A549 (cell line): ENCODE measurements around the gene ABCC1. TPM values are rescaled to one million over a fixed set of nuclear protein-coding genes. Genes with fewer than 3 reads are reported as not detected.

Experiments used
- ATAC-seq, 2 experiments: fragments of 200-7000 bp in 1 of 2; fragments of >200 bp in 1 of 2; cut with Nextera tagmentation in 1 of 2; cut with Tn5 transposase in 1 of 2; 3 replicates each; pipeline versions ENCODE4 v1.8.0 to v1.9.1; 2018 to 2020; ENCODE audit warnings: mild to moderate bottlenecking in 1 of 2, moderate library complexity in 1 of 2
- CTCF ChIA-PET: fragments of 300-600 bp; sonication (Branson Sonifier 250); formaldehyde crosslinking; extraction: SDS; loops from one replicate; lab custom pipeline; 2021; ENCODE audit warnings: antibody characterized with exemption, inconsistent platforms; lab: Yijun Ruan, JAX
- POLR2A ChIA-PET: fragments of 350-600 bp; formaldehyde crosslinking; extraction: SDS; loops from one replicate; lab custom pipeline; 2021; ENCODE audit warnings: antibody characterized with exemption, inconsistent platforms; lab: Yijun Ruan, JAX
- DNase-seq, 2 experiments: peaks; one replicate each; pipeline versions ENCODE4 v3.0.0 to v3.0.0-alpha.2; 2011 to 2016; ENCODE audit warnings: low read depth in 1 of 2, low spot score in 1 of 2
- FAIRE-seq: peaks from 2 replicates; lab custom pipeline; 2011; peaks lifted over from hg19 to GRCh38; lab: Jason Lieb, UNC
- H3K27ac ChIP-seq, 2 experiments: fragments of >200 bp; sonication (Bioruptor Twin); formaldehyde crosslinking; 3 replicates each; pipeline ENCODE4 v1.5.1; 2016 to 2017
- H3K4me1 ChIP-seq: fragments of >200 bp; sonication (Bioruptor Twin); formaldehyde crosslinking; 3 replicates; pipeline ENCODE4 v1.6.1; 2016
- H3K4me2 ChIP-seq: fragments of >200 bp; sonication (Bioruptor Twin); formaldehyde crosslinking; 3 replicates; pipeline ENCODE4 v1.6.1; 2016
- H3K4me3 ChIP-seq: fragments of >200 bp; sonication (Bioruptor Twin); formaldehyde crosslinking; 3 replicates; pipeline ENCODE4 v1.5.1; 2016
- H3K9me3 ChIP-seq: fragments of >200 bp; sonication (Bioruptor Twin); formaldehyde crosslinking; 3 replicates; pipeline ENCODE4 v1.6.1; 2016
- ATOH8 ChIP-seq: fragments of 250-450 bp; sonication (Bioruptor Pico); IDR thresholded peaks from 2 replicates; pipeline ENCODE4 v1.5.0; 2020; ENCODE audit warnings: low read depth, mild to moderate bottlenecking, moderate library complexity
- BCL3 ChIP-seq: fragments of >200 bp; sonication (Bioruptor Twin); formaldehyde crosslinking; IDR thresholded peaks from 3 replicates; pipeline ENCODE4 v1.6.1; 2016
- CHD2 ChIP-seq: fragments of 150-350 bp; IDR thresholded peaks from 2 replicates; pipeline ENCODE4 v1.6.1; 2014; ENCODE audit warnings: low read length; ENCODE audit not compliant: partially characterized antibody
- CHD4 ChIP-seq: fragments of 200-600 bp; sonication (generic); IDR thresholded peaks from 2 replicates; pipeline ENCODE4 v1.6.1; 2016; ENCODE audit warnings: antibody characterized with exemption, mild to moderate bottlenecking, borderline replicate concordance
- ELK1 ChIP-seq: fragments of 150-350 bp; IDR thresholded peaks from 2 replicates; pipeline ENCODE4 v1.6.1; 2014; ENCODE audit warnings: low read depth, mild to moderate bottlenecking, low read length
- EP300 ChIP-seq, 2 experiments: fragments of >200 bp; sonication (Bioruptor Twin); formaldehyde crosslinking; IDR thresholded peaks; 2 replicates in 1 of 2; 3 replicates in 1 of 2; pipeline ENCODE4 v1.6.1; 2016 to 2017
- ESRRA ChIP-seq: fragments of 150-350 bp; IDR thresholded peaks from 2 replicates; pipeline ENCODE4 v1.6.1; 2014; ENCODE audit warnings: mild to moderate bottlenecking, low read length, borderline replicate concordance
- HDAC2 ChIP-seq: fragments of 200-600 bp; sonication (generic); IDR thresholded peaks from 2 replicates; pipeline ENCODE4 v1.6.1; 2016
- HEYL ChIP-seq: fragments of 250-450 bp; sonication (Bioruptor Pico); IDR thresholded peaks from 2 replicates; pipeline ENCODE4 v1.8.0; 2021; ENCODE audit warnings: mild to moderate bottlenecking, moderate library complexity
- HOXB5 ChIP-seq: fragments of 250-450 bp; sonication (Bioruptor Pico); IDR thresholded peaks from 2 replicates; pipeline ENCODE4 v1.5.0; 2020; ENCODE audit warnings: mild to moderate bottlenecking, moderate library complexity
- MAFK ChIP-seq: fragments of 450-650 bp; IDR thresholded peaks from 2 replicates; pipeline ENCODE4 v1.6.1; 2014; ENCODE audit not compliant: partially characterized antibody
- MAZ ChIP-seq: fragments of 150-350 bp; IDR thresholded peaks from 2 replicates; pipeline ENCODE4 v1.6.1; 2014; ENCODE audit warnings: antibody characterized with exemption, low read depth, low read length, borderline replicate concordance
- MYC ChIP-seq: IDR thresholded peaks from 2 replicates; pipeline ENCODE4 v1.6.1; 2012; ENCODE audit warnings: mild to moderate bottlenecking, inconsistent platforms, low read length, improper control_type of control experiment, borderline replicate concordance
- NFE2L2 ChIP-seq: fragments of 150-350 bp; conservative IDR thresholded peaks from 2 replicates; pipeline ENCODE4 v1.6.1; 2014; ENCODE audit warnings: low read length
- NPAS2 ChIP-seq: fragments of 250-450 bp; sonication (Bioruptor Pico); IDR thresholded peaks from 2 replicates; pipeline ENCODE4 v1.8.0; 2022; ENCODE audit warnings: mild to moderate bottlenecking, moderate library complexity, borderline replicate concordance
- NR3C1 ChIP-seq: fragments of >200 bp; sonication (Bioruptor Twin); formaldehyde crosslinking; IDR thresholded peaks from 3 replicates; pipeline ENCODE4 v1.6.1; 2017
- PBX3 ChIP-seq: IDR thresholded peaks from 2 replicates; pipeline ENCODE4 v1.6.1; 2012
- PHF8 ChIP-seq: fragments of 200-600 bp; sonication (generic); IDR thresholded peaks from 2 replicates; pipeline ENCODE4 v1.6.1; 2016; ENCODE audit warnings: low read depth, mild to moderate bottlenecking, antibody characterized with exemption, moderate library complexity, borderline replicate concordance
- POLR2A ChIP-seq: IDR thresholded peaks from 2 replicates; pipeline ENCODE4 v1.6.1; 2012; ENCODE audit warnings: mild to moderate bottlenecking, low read length
- REST ChIP-seq: fragments of 200-600 bp; sonication (generic); IDR thresholded peaks from 2 replicates; pipeline ENCODE4 v1.6.1; 2016; ENCODE audit warnings: antibody characterized with exemption, mild to moderate bottlenecking, moderate library complexity
- RNF2 ChIP-seq: fragments of 200-600 bp; sonication (generic); IDR thresholded peaks from 2 replicates; pipeline ENCODE4 v1.6.1; 2016; ENCODE audit warnings: low read depth, mild to moderate bottlenecking, antibody characterized with exemption, moderate library complexity, borderline replicate concordance
- SMC3 ChIP-seq: fragments of >200 bp; sonication (Bioruptor Twin); formaldehyde crosslinking; IDR thresholded peaks from 3 replicates; pipeline ENCODE4 v1.6.1; 2018; ENCODE audit warnings: inconsistent platforms
- SREBF2 ChIP-seq: fragments of 450-650 bp; IDR thresholded peaks from 2 replicates; pipeline ENCODE4 v1.6.1; 2014; ENCODE audit warnings: mild to moderate bottlenecking, moderate library complexity
- ZC3H11A ChIP-seq: fragments of 450-650 bp; IDR thresholded peaks from 2 replicates; pipeline ENCODE4 v1.6.1; 2014; ENCODE audit warnings: antibody characterized with exemption, mild to moderate bottlenecking
- ZNF302 ChIP-seq: fragments of 250-450 bp; sonication (Bioruptor Pico); IDR thresholded peaks from 2 replicates; pipeline ENCODE4 v1.9.0; 2021; ENCODE audit warnings: inconsistent platforms, mild to moderate bottlenecking, moderate library complexity
- WGBS: methylation state at CpG from one replicate; pipeline ENCODE4 v1.1.6; 2017; ENCODE audit errors: missing lambda C conversion rate; 5-methylcytosine and 5-hydroxymethylcytosine counted together
- polyA plus RNA-seq, 4 experiments: library from polyadenylated mRNA; depleted of rRNA in 3 of 4; stranded (reverse); fragments of >200 nt; fragmentation: RNase III in 1 of 4; extraction: RNeasy Plus Mini Kit Qiagen cat#74134 plus additional on column Dnase treatment in 1 of 4; gene quantifications; 2 replicates in 3 of 4; 3 replicates in 1 of 4; pipeline ENCODE4 v1.2.3, GENCODE V29; 2011 to 2017

Gene ABCC1
- polyA plus RNA-seq, 2 of the 4 experiments (the other 2 are of a cell fraction): 56.5 to 93.8 TPM

GRCh38 chr16:16057102-16057501, 107.7 kb downstream of the ABCC1 start:
- Histone ChIP-seq H3K9me3 (no peaks in the 10 kb centered on the region), H3K27ac (no peak overlapping the region), H3K4me3 (no peak overlapping the region), H3K4me1 (no peaks in the 10 kb centered on the region), H3K4me2 (no peak overlapping the region)
- DNase-seq: no peak
- no peak for FAIRE-seq
- no peak for ATAC-seq
- ChIA-PET CTCF (interaction anchor here (0.7 to 1.3 kb wide), 3 partner anchors 9 to 22 kb away, joined by 3 read pairs; no protein-coding TSS in a partner anchor), POLR2A (interaction anchor here (0.7 kb wide), 1 partner anchor 189 kb away, joined by 3 read pairs; no protein-coding TSS in a partner anchor)
- WGBS: 94% methylated on average over 6 of the region's 6 CpGs
- TF ChIP-seq POLR2A (no peak), EP300 (IDR thresholded peaks at IDR 0.05) (no peak), SMC3 (no peak), RNF2 (no peak), PHF8 (no peak), SREBF2 (no peak), PBX3 (no peak), NR3C1 (no peak), NPAS2 (CRISPR knock-in tag) (no peak)

- no peak for FAIRE-seq
- CTCF ChIA-PET: interaction anchor here (1.0 kb wide), 3 partner anchors 24 to 281 kb away, joined by 3 to 4 read pairs (median 3); no protein-coding TSS in a partner anchor
- 91% methylated on average over 8 of the region's 8 CpGs for WGBS
- TF ChIP-seq MYC (no peak), HDAC2 (no peak), RNF2 (no peak), MAZ (no peak), ELK1 (no peak), ATOH8 (CRISPR knock-in tag) (no peak), HEYL (no peak), ZNF302 (CRISPR knock-in tag) (no peak), HOXB5 (CRISPR knock-in tag) (no peak), CHD4 (no peak), SMC3 (no peak), ESRRA (no peak), MAFK (no peak), ZC3H11A (no peak)
- Histone ChIP-seq H3K9me3 (no peaks in the 10 kb centered on the region), H3K4me3 (no peak overlapping the region), H3K27ac (no peak overlapping the region), H3K4me1 (no peaks in the 10 kb centered on the region), H3K4me2 (no peak overlapping the region)
- ATAC-seq: no peak
- no peak for DNase-seq
- POLR2A ChIA-PET: no interaction called here
Observed at GRCh38 chr16:16059160-16059559, 109.7 kb downstream of the ABCC1 start.

GRCh38 chr16:16059895-16060590, 110.6 kb downstream of the ABCC1 start:
- FAIRE-seq (no peak), ATAC-seq (no peak), DNase-seq (no peak)
- Histone ChIP-seq H3K4me3 (no peak overlapping the region), H3K9me3 (no peaks in the 10 kb centered on the region), H3K27ac (no peak overlapping the region), H3K4me1 (no peaks in the 10 kb centered on the region), H3K4me2 (no peak overlapping the region)
- ChIA-PET POLR2A (no interaction called here), CTCF (interaction anchor here (1.0 kb wide), 4 partner anchors 9 to 282 kb away, joined by 3 to 4 read pairs (median 4); no protein-coding TSS in a partner anchor)
- 95% methylated on average over 11 of the region's 11 CpGs for WGBS
- TF ChIP-seq RNF2: no peak
- TF ChIP-seq REST: no peak
- TF ChIP-seq BCL3: no peak
- no peak for TF ChIP-seq CHD2
- no peak for TF ChIP-seq NFE2L2
- TF ChIP-seq CHD4: no peak
